HG03432 (cell line): Measurements from ENCODE around the gene UGGT2.
"Not testable (repeated sequence)": the region's sequence is repeated elsewhere in the genome, so short reads cannot be mapped to it uniquely, and the experiment has no call there.

Experiments used
- ATAC-seq: cut with Tn5 transposase; IDR thresholded peaks from one replicate; pipeline ENCODE4 v1.9.1; 2021; ENCODE audit warnings: mild to moderate bottlenecking, moderate library complexity; ENCODE audit not compliant: unreplicated experiment

The UGGT2 gene

DNA sequence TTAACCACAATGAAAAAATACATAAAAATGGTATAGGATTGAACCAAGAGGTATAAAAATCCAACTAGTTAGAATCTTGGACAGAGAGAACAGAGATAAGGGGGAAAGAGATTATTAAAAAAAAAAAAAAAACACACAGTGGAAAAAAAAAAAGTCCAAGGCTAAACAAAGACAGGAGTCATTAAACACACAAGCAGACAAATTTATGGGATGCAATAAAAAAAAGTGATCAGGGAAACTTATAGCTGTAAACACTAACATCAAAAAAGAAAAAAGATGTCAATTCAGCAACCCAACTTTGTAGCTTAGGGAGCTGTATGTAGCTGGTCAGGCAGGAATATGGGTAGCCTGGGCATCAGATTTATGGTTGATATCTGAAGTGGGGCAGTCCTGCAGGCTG is 247.3 kb downstream of the UGGT2 start:
- ATAC-seq: no peak

DNA sequence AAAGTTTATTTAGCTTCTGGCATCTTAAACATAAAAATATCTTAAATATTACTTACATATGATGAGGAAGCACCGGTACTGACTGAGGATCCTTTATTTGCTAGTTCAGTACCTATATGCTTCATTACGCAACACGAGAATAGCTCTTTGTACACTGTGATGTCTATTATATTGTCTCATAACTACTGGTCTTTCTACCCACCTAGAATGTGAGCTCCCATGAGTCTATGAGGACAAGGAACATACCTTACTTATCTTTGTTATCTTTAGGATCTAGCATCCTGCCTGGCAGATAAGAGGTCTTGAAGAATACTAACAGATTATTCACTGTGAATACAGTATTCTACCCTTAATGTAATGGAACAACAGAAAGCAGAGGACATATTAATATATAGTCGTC is 251.4 kb downstream of the UGGT2 start:
- no peak for ATAC-seq

DNA sequence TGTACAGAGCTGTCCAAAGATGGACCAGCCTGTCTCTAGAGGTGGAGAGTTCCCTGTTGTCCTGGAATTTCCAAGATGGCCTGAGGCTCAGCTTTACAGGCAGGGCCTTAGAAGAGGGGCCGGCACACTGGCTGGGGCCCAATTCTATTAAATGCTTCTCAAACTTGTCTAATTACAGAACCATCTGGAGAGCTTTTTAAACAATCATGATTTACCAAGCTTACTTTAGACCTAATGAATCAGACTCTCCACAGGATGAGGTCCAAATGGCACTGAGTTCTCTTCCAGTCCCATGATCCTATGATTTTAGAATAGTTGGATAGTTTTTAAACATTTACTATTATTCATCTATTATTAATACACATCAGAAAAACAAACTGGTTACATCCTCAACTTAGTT is 252.8 kb downstream of the UGGT2 start:
- no peak for ATAC-seq

DNA sequence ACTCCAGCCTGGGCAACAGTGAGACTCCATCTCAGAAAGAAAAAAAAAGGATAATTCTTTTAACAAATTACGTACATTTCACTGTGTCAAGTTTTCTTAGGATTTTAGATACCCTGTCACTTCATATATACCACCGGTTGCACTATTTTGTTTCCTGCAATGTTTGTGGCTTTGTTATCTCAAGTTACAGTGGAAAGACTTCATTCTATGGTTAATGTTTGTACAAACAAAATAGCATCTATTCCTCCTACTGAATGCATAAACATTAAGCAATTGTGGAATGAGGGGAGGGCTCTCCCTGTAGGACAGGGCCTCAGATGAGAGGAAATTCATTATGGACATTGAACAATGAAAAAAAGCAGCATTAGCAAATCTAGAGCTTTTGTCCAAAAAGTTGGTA is 256.2 kb downstream of the UGGT2 start:
- no peak for ATAC-seq

DNA sequence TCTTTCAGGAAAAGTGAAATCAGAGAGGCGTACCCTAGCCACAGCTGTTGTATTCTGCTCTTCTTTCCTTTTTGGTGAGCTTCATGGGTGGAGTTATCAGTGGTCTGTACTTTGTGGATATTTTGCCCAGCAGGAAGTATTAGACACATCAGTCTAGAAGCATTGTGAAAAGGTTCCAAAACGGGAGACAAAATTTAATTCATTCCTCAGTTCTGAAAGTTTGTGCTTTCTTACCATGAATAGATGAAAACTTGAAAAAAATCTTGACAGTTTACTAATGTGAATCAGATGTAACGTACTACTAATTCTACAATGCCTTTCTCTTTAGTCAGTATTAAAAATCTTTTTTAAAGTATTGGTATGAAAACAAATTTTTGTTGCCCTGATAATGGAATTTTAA is 259.4 kb downstream of the UGGT2 start:
- ATAC-seq: no peak

DNA sequence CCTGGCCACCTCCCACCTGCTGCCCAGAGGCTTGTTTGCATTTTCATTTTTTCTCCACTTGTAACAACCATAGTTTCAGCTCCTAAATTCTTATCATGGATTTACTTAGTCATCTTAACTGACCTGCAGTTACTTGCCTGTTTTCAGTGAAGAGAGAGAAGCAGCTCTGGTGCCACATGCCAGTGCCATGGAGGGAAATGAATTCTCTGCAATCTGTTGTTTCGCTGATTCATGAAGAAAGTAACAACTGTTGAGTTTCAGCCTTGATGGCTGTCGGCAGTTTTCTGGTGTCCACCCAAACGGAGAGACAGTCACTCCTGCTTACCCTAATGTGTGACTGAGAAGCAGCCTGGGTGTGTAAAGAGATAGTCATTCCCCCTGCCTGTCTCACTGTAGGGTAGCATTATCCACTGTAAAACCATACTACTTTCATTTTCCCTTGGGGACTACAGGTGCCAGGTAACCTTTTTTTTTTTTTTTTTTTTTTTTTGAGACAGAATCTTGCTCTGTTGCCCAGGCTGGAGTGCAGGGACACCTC is 260.1 kb downstream of the UGGT2 start:
- ATAC-seq: no peak

DNA sequence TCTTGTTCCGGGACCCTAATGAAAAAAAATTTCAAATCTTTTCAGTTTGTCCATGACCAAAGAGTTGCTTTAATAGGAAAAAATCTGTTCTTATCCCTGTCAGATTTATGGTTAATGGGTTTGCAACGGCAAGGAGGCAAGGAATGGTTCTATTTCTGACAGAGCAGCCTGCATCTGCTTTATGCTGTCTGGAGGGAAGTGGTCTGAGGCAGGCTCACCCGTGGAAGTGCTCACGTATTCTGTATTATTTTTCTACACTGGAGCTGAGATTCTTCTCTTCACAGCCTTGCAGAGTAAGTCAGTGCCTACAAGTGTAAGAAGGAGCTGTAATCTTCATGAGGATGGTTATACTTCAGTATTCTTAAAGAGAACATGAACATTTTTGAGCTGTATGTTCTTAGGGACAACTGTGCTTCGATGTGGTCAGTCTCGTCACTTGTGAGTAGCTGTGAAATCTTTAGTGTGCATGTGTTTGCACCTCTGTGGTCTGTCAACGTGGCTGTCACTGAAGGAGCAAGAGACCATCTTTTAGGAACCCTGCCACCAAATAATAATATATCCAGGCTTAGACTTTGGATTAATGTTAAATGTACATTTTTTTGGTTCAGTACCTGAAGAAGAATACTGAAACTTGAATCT is 262.0 kb downstream of the UGGT2 start:
- ATAC-seq: no peak

DNA sequence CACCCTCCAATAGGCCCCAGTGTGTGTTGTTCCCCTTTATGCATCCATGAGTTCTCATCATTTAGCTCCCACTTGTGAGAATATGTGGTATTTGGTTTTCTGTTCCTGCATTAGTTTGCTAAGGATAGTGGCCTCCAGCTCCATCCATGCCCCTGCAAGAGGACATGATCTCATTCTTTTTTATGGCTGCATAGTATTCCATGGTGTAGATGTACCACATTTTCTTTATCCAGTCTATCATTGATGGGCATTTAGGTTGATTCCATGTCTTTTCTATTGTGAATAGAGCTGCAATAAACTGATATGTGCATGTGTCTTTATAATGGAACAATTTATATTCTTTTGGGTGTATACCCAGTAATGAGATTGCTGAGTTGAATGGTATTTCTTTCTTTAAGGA is 263.9 kb downstream of the UGGT2 start:
- not testable (repeated sequence) for ATAC-seq

DNA sequence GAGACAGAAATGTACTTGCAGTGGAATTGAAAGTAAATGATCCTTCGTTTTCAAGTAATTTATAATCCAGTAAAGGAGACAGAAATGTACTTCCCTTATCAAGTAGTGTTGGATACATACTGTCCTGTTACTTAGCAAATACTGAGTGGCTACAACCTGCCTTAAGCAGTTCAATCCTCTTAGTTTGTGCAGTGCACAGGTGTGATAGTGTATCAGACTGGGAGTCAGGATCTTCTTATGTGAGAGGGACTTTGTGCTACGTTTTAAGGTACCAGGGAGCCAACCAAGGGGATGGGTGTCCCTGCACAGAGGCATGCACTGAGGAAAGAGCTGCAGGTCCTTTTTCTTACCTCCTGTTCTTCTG is 265.1 kb downstream of the UGGT2 start:
- no peak for ATAC-seq

DNA sequence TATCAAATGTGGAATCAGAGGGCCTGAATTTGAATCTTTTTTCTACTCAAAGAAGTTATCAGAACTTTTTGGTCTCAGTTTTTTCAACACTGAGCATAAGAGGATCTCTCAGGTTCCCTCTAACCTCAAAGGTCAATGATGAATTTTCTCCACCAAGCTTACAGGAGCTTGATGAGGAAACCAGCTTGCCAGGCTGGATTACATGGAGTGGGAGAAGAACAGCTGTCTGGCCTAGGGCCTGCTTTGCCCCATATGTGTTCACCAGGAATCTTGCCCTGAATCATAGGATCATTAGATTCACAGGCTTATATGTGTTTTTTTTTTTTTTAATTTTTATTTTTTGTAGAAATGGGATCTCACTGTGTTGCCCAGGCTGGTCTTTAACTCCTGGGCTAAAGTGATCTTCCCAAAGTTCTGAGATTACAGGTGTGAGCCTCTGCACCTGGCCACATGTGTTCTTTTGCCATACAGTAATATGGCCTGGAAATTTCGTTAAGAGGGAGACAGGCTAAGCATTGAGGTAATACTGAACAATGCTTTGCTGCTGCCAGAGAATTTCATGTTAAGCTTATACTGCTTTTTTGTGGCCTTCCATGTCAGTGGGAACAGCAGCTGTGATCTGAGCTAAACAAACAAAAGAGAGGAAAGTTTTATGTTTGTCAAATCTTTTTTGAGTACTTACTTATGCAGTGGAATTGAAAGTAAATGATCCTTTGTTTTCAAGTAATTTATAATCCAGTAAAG is 265.7 kb downstream of the UGGT2 start:
- no peak for ATAC-seq

DNA sequence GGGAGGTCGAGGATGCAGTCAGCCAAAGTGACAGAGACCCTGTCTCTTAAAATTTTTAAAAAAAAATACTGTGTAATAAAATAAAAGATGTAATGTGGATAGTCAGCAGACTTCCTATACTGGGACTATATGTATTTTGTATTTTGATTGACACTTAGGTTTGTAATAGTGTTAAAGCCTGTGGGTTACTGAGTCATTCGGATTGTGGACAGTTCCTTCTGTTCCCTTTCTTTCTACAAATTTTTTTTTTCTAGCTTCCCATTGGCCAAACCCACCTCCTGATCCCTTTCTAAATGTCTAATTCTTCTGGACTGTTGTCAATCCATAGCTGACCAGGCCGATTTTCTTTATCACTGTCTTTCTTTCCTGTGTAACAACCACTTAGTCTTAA is 268.3 kb downstream of the UGGT2 start:
- no peak for ATAC-seq

DNA sequence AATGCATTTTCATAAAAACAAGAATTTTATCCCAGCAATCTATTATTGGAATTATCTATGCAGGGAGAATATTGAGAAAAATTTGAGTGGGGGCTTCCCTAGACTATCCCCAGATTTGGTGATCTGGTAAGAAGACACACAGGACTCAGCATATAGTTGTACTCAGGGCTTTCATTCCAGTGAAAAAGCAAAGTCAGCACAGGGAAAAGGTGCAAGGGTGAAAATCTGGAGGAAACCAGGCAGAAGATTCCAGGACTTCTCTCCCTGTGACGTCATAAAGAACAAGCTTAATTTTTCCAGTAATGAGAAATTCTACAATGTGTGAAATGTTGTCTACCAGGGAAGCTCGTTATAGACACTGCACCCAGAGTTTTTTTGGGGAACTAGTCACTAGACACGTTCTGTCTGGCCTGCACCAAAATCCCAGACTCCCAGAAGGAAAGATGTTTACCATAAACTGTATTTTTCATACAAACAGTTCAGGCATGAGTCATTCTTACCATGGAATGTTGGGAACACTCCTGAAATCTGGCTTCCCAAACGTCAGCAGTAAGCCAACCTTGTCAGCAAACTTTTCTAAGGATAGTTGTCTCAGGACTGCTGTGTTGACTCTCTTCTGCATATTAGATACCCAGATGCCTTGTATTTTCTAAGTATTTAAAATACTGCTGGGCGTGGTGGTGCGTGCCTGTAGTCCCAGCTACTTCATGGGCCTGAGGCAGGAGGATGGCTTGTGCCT is 268.9 kb downstream of the UGGT2 start:
- ATAC-seq: no peak

DNA sequence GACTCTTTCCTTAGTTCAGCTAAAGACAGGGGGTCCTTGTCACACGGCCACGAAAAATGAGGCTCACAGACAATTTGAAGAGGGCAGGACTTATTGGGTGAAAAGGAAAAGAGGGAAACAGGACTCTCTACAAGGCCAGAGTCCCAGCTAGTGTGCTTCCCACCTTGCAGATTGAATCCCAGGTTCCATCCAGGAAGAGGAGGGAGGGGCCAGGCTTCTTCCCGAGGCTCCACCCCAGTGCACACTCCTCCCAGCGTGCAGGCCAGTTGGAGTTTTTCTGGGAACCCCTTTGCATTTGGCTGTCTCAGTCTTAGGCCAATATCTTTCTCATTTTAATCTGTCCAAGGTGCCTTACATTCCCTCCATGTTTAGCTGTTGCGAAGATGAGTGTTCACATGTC is 269.5 kb downstream of the UGGT2 start:
- ATAC-seq: no peak

DNA sequence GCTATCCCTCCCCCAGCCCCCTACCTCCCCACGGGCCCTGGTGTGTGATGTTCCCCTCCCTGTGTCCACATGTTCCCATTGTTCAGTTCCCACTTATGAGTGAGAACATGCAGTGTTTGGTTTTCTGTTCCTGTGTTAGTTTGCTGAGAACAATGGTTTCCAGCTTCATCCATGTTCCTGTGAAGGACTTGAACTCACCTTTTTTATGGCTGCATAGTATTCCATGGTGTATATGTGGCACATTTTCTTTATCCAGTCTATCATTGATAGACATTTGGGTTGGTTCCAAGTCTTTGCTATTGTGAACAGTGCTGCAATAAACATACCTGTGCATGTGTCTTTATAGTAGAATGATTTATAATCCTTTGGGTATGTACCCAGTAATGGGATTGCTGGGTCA is 271.3 kb downstream of the UGGT2 start:
- ATAC-seq: not testable (repeated sequence)

DNA sequence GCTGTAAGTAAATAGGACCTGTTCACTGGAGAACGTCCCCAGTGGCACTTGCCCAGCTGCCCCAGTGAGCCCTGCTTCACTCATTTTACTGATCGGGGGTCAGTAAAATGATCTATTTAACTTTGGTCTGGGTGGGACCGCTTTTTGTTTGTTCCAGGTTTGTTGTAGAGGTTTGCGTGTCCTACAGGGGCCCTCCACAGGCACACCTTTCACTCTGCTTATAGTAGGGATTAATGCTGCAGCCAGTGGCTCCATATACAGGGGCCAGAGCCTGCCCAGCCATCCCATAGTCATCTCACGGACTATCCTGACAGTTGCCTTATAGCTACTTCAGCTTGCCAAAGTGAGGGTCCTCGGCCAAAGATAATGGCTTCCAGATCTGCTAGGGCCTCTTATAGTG is 272.2 kb downstream of the UGGT2 start:
- no peak for ATAC-seq

DNA sequence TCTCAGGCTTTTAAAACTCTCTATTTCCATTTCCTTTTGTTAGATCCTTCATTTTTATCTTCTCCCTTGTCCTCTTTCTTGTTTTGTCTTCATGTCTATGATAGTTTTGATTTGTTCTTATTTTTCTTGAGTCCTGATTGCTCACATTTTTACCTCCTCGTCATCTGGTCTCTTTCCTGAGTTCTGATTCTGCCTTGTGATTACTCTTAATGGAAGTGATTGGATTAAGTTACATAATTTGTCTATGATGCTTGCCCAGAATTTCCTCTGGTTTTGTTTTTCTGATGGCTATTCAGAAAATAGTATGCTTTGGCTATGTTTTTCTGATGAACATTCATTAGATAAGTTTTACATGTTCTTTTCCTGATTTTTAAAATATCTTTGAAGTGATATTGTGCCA is 273.7 kb downstream of the UGGT2 start:
- no peak for ATAC-seq

DNA sequence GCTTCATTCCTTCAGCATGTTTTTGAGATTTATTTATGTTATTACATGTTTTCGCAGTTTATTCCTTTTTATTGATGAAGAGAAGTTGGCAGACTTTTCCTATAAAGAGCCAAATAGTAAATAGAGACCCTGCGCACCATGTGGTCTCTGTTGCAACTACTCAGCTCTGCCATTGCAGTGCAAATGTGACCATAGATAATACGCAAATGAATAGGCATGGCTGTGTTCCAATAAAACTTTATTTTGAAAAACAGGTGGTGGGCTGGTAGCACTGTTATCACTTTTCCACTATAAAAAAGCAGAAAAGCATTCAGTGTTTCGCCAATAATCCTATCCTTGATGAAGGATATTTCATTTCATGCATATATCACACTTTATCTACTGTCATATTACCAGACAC is 281.3 kb downstream of the UGGT2 start:
- ATAC-seq: no peak

DNA sequence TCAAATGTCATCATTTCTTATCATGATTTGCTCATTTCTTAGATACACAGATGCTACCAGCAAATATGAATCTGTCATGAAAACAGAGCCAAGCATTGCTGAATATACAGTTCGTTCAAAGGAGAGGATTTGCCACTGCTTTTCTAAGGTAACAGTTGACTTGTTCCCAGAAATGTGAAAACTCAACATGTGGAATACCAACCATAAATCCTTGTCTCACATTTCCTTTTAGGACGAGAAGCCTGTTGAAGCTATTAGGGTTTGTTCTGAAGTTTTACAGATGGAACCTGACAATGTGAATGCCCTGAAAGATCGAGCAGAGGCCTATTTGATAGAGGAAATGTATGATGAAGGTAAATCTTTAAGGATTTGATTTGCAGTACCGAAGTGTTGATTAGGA is 289.6 kb downstream of the UGGT2 start:
- ATAC-seq: no peak

DNA sequence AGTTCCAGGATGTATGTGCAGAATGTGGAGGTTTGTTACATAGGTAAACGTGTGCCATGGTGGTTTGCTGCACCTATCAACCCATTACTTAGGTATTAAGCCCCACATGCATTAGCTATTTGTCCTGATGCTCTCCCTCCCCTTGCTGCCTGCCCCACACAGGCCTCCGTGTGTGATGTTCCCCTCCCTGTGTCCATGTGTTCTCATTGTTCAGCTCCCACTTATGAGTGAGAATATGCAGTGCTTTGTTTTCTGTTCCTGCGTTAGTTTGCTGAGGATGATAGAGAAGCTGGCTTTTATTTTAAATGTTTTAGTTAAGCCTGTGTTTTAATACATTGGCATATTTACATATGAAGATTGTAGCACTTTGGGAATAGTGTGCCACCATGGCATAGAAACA is 290.6 kb downstream of the UGGT2 start:
- not testable (repeated sequence) for ATAC-seq

DNA sequence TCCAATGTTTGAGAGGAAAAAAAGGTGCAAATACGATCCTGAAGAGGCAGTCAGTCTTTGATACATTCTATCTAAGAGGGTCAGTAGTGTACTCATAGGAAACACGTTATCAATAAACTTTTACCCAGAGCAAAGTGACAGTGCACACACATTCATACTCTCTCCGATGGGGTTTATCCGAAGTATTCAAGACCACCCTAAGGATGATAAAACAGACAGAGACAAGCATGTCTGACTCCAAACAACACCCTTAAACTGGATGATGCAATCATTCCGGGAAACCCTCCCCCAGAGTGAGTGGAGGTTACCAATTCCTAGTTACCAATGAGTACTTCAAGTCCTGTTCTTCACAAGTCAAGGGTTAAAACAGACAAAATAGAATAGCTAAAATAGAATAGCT is 297.1 kb downstream of the UGGT2 start:
- no peak for ATAC-seq

DNA sequence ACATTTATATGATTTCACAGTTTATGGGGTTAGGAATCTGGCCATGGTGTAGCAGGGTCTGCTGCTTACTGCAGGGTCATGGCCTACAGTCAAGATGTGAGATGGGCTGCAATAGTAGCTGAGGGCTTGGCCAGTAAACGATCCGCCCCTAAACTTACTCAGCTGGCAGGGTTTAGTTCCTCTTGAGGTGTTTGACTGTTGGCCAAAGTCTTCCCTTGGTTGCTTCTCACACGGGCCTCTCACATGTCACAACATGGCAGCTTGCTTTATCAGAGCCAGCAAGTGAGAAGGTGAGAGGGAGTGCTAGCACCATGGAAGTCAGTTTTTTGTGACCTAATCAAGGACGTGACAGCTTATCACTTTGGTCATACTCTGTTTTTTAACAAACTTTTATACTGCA is 299.1 kb downstream of the UGGT2 start:
- ATAC-seq: no peak

DNA sequence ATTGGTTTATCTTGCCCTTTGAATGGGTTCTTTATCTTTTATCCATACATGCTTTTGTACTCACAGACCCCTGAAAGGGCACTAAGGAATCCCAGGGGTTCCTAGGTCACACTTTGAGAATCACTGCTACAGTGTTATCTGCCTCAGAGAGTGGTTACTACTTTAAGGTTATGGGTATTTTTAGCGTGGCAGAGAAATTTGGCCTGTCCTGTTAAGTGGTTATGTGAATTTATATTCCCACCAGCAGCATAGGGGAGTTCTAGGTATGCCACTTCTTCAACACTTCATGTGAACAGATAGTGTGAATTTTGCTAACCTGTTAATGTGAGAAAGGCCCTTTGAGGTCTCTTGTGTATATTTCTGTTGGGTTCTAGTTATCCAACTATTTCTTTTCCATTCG is 300.5 kb downstream of the UGGT2 start:
- no peak for ATAC-seq
